Tibial nerve (tissue), 4 donors: ENCODE measurements around the gene REPIN1. TPM values are rescaled to one million over a fixed set of nuclear protein-coding genes. Genes with fewer than 3 reads are reported as not detected.

Experiments
- DNase-seq, 2 donors: peaks; one replicate each; pipeline ENCODE4 v3.0.0-alpha.2; 2019; ENCODE audit warnings: low spot score in 2 of 2
- H3K27ac ChIP-seq, 4 donors: fragments of 200-600 bp; sonication (generic) in 3 of 4; one replicate each; pipeline ENCODE4 v1.5.1; 2017 to 2019; ENCODE audit warnings: mild to moderate bottlenecking in 1 of 4
- H3K27me3 ChIP-seq, 2 donors: fragments of 200-600 bp; sonication (generic) in 1 of 2; one replicate each; pipeline versions ENCODE4 v1.5.1 to v1.6.0; 2017 to 2019
- H3K36me3 ChIP-seq, 3 donors: fragments of 200-600 bp; sonication (generic); one replicate each; pipeline ENCODE4 v1.5.1; 2018 to 2019
- H3K4me1 ChIP-seq, 4 donors: fragments of 200-600 bp; sonication (generic) in 3 of 4; one replicate each; pipeline ENCODE4 v1.5.1; 2017 to 2019
- H3K4me3 ChIP-seq, 4 donors: fragments of 200-600 bp; sonication (generic) in 3 of 4; one replicate each; pipeline ENCODE4 v1.5.1; 2017 to 2019; ENCODE audit warnings: mild to moderate bottlenecking in 1 of 4, moderate library complexity in 1 of 4
- H3K9me3 ChIP-seq, 4 donors: fragments of 200-600 bp; sonication (generic) in 3 of 4; one replicate each; pipeline ENCODE4 v1.5.1; 2017 to 2019
- EP300 ChIP-seq, 2 donors: sonication (generic); formaldehyde crosslinking; IDR thresholded peaks; one replicate each; pipeline ENCODE4 v1.6.1; 2017; ENCODE audit warnings: antibody characterized with exemption in 2 of 2, mild to moderate bottlenecking in 1 of 2
- POLR2A ChIP-seq, 2 donors: fragments of 450-650 bp; IDR thresholded peaks; one replicate each; pipeline ENCODE4 v1.6.1; 2017; ENCODE audit warnings: antibody characterized with exemption in 2 of 2, mild to moderate bottlenecking in 2 of 2, moderate library complexity in 2 of 2
- WGBS, 2 donors: methylation state at CpG; one replicate each; pipeline ENCODE4 v1.1.5; 2018; 5-methylcytosine and 5-hydroxymethylcytosine counted together
- total RNA-seq, 4 donors: library from RNA; depleted of rRNA; stranded (reverse); fragments of >200 nt; gene quantifications; one replicate each; pipeline ENCODE4 v1.1.0, GENCODE V29; 2016
- TF ChIP-seq, protein P1 (sequence below), 5 experiments: fragments of 200-600 bp in 3 of 5; fragments of 450-650 bp in 2 of 5; sonication (generic) in 3 of 5; IDR thresholded peaks; one replicate each; pipeline ENCODE4 v1.5.1; 2016 to 2019; ENCODE audit warnings: antibody characterized with exemption in 5 of 5, mild to moderate bottlenecking in 3 of 5, moderate library complexity in 2 of 5

Gene REPIN1
- total RNA-seq, 4 donors from 2014 or later = 65.8 to 70.2 (median 68.3) TPM

DNA sequence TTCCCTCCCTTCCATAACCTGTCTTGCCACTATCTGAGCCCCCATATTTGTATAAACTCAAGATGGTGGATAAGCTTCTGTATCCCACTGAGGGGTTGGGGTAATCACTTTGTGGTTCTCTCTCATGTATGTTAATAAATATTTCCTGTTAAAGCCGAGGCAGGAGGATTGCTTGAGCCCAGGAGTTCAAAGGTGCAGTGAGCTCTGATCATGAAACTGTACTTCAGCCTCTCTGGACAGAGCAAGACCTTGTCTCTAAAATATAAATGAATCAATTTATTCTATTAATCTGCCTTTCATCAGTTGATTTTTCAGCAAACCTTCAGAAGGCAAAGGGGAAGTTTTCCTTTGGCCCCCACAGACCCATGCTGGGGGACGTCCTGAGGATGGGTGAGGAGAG lies 25.4 kb upstream of the REPIN1 start:
- TF ChIP-seq, protein P1, sequence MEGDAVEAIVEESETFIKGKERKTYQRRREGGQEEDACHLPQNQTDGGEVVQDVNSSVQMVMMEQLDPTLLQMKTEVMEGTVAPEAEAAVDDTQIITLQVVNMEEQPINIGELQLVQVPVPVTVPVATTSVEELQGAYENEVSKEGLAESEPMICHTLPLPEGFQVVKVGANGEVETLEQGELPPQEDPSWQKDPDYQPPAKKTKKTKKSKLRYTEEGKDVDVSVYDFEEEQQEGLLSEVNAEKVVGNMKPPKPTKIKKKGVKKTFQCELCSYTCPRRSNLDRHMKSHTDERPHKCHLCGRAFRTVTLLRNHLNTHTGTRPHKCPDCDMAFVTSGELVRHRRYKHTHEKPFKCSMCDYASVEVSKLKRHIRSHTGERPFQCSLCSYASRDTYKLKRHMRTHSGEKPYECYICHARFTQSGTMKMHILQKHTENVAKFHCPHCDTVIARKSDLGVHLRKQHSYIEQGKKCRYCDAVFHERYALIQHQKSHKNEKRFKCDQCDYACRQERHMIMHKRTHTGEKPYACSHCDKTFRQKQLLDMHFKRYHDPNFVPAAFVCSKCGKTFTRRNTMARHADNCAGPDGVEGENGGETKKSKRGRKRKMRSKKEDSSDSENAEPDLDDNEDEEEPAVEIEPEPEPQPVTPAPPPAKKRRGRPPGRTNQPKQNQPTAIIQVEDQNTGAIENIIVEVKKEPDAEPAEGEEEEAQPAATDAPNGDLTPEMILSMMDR (IDR thresholded peaks at IDR 0.05) = no peak
- no peak for TF ChIP-seq POLR2A (IDR thresholded peaks at IDR 0.05)
- TF ChIP-seq EP300 (IDR thresholded peaks at IDR 0.05) = no peak
- Histone ChIP-seq H3K36me3 (peaks cover 0 to 2% (median 0%) of the 10 kb centered on the region in 3 donors), H3K4me3 (no peak overlapping the region), H3K27me3 (peaks cover 0 to 3% of the 10 kb centered on the region in 2 donors), H3K4me1 (peaks cover 0 to 45% (median 13%) of the 10 kb centered on the region in 4 donors), H3K9me3 (peaks cover 0 to 8% (median 0%) of the 10 kb centered on the region in 4 donors), H3K27ac (peak overlapping the region in 1 of 4 donors; percentile 91)
- 90 to 91% methylated on average over 2 of the region's 2 CpGs for WGBS, 2 donors
- DNase-seq = no peak

DNA sequence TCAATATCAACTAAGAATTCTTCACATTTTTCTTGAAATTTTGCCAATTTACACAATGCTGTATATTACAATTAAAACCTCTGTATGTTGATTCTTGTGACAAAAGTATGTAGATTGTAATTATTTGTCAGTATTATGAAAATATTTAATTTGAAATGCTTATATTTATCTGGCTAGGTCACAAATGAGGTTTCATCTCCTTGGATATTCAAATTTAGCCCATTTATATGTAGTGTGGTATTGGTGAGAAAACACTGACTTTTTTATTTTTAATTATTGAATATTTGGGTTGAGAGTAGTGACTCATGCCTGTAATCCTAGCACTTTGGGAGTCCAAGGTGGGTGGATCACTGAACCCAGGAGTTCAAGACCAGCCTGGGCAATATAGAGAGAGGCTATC lies 24.3 kb upstream of the REPIN1 start:
- peaks cover 0 to 8% (median 0%) of the 10 kb centered on the region in 4 donors for H3K9me3 ChIP-seq
- DNase-seq = no peak
- no peak for TF ChIP-seq EP300 (IDR thresholded peaks at IDR 0.05)
- TF ChIP-seq, protein P1 (IDR thresholded peaks at IDR 0.05) = no peak
- TF ChIP-seq POLR2A (IDR thresholded peaks at IDR 0.05) = no peak
- peaks cover 0 to 34% (median 12%) of the 10 kb centered on the region in 4 donors for H3K4me1 ChIP-seq
- no peak overlapping the region for H3K4me3 ChIP-seq
- peaks cover 0 to 3% of the 10 kb centered on the region in 2 donors for H3K27me3 ChIP-seq
- H3K36me3 ChIP-seq = no peaks in the 10 kb centered on the region
- no peak overlapping the region for H3K27ac ChIP-seq

DNA sequence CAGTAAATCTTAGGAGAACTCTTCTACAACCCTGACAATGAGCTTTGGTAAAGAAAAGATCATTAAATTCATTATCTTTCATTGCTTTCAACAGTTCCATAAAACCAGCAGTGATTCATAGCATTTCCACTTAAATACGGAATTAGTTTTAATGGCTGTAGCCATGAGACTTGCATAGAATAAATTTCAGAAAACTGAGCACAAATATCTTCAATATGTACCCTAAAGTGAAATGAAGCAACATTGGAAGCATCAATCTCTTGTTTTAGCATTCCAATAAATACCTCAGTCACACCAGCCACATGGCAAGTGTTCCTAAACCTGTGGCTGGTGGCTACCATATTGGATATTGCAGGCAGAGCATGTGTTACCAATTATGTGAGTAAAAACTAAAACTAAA lies 23.6 kb upstream of the REPIN1 start:
- TF ChIP-seq POLR2A (IDR thresholded peaks at IDR 0.05) = no peak
- no peak for TF ChIP-seq EP300 (IDR thresholded peaks at IDR 0.05)
- TF ChIP-seq, protein P1 (IDR thresholded peaks at IDR 0.05) = no peak
- DNase-seq = no peak
- Histone ChIP-seq H3K4me3 (no peak overlapping the region), H3K27me3 (peaks cover 0 to 3% of the 10 kb centered on the region in 2 donors), H3K9me3 (peaks cover 0 to 8% (median 0%) of the 10 kb centered on the region in 4 donors), H3K27ac (no peak overlapping the region), H3K4me1 (peaks cover 0 to 27% (median 6%) of the 10 kb centered on the region in 4 donors), H3K36me3 (no peaks in the 10 kb centered on the region)
- WGBS, 2 donors = 61 to 80% methylated on average over 1 of the region's 1 CpG

DNA sequence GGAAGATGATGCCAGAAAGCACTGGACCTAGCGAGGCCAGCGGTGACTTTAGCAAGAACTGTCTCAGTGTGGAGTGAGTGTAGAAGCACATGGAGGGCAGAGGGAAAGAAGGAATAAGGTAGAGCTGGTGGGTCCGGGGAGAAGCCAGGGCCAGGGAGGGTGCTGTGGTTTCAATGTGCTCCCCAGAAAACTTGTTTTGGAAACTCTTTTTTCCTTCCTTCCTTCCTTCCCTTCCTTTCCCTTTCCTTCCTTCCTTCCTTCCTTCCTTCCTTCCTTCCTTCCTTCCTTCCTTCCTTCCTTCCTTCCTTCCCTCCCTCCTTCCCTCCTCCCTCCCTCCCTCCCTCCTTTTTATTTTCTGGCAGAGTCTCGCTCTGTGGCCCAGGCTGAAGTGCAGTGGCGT lies 21.7 kb upstream of the REPIN1 start:
- no peak overlapping the region for H3K27ac ChIP-seq
- no peaks in the 10 kb centered on the region for H3K27me3 ChIP-seq
- H3K4me1 ChIP-seq = peaks cover 0 to 9% (median 0%) of the 10 kb centered on the region in 4 donors
- TF ChIP-seq EP300 (IDR thresholded peaks at IDR 0.05) = no peak
- TF ChIP-seq POLR2A (IDR thresholded peaks at IDR 0.05) = no peak
- TF ChIP-seq, protein P1 (IDR thresholded peaks at IDR 0.05) = no peak
- DNase-seq = no peak
- no peaks in the 10 kb centered on the region for H3K36me3 ChIP-seq
- 90% methylated on average over 5 of the region's 5 CpGs for WGBS, 2 donors
- no peak overlapping the region for H3K4me3 ChIP-seq
- H3K9me3 ChIP-seq = peaks cover 0 to 8% (median 0%) of the 10 kb centered on the region in 4 donors

DNA sequence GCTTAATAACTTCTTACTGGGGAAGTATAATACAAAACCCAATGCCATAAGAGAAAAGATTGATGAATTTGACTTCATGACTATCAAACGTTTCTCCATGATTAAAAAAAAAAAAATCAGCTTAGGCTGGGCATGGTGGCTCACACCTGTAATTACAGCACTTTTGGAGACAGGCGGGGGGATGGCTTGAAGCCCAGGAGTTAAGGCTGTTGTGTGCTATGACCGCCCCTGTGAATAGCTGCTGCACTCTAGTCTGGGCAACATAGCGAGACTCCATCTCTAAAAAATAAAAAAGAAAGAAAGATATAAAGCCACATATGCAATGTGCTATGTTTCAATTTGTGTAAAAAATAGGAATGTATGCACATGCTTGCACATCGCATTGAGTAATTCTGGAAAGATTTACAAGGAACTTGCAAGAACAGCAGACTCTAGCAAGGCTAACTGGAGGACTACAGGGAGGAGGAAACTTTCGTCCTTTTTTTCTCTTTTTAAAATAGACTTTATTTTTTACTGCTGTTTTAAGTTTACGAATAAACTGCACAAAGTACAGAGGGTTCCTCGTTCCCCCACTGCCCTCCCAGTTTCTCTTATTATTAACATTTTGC lies 16.9 kb upstream of the REPIN1 start:
- Histone ChIP-seq H3K27ac (no peak overlapping the region), H3K36me3 (no peaks in the 10 kb centered on the region), H3K4me3 (no peak overlapping the region), H3K27me3 (no peaks in the 10 kb centered on the region), H3K9me3 (no peaks in the 10 kb centered on the region), H3K4me1 (no peaks in the 10 kb centered on the region)
- 72 to 75% methylated on average over 8 of the region's 8 CpGs for WGBS, 2 donors
- no peak for TF ChIP-seq EP300 (IDR thresholded peaks at IDR 0.05)
- DNase-seq = no peak
